Panc1 (cell line): ENCODE measurements around the gene TNK1. TPM values are rescaled to one million over a fixed set of nuclear protein-coding genes. Genes with fewer than 3 reads are reported as not detected.

Experiments
- ATAC-seq: fragments of 200-7000 bp; cut with Tn5 transposase; 2 replicates; pipeline ENCODE4 v1.9.1; 2020; ENCODE audit warnings: mild to moderate bottlenecking, moderate library complexity
- BruUV-seq: library from RNA; stranded (reverse); fragments of 400-500 nt; replicated peaks from 2 replicates; lab custom pipeline; 2021; lab: Mats Ljungman, UMichigan
- CTCF ChIA-PET: fragments of 300-600 bp; sonication (Branson Sonifier 250); formaldehyde crosslinking; loops from one replicate; lab custom pipeline; 2022; ENCODE audit warnings: antibody characterized with exemption; lab: Charles Lee
- POLR2A ChIA-PET: fragments of 300-600 bp; sonication (Branson Sonifier 250); formaldehyde crosslinking; loops from one replicate; lab custom pipeline; 2022; ENCODE audit warnings: antibody characterized with exemption; lab: Charles Lee
- DNase-seq: peaks from one replicate; pipeline ENCODE4 v3.0.0-alpha.2; 2010; ENCODE audit warnings: low read depth, low spot score
- H3K27ac ChIP-seq: 2 replicates; pipeline ENCODE4 v1.5.1; 2011; ENCODE audit warnings: mild to moderate bottlenecking, low read length, inconsistent platforms
- H3K27me3 ChIP-seq: fragments of 200-500 bp; sonication (Bioruptor generic); 2 replicates; pipeline ENCODE4 v1.6.0; 2014; ENCODE audit warnings: low read length, inconsistent platforms; ENCODE audit not compliant: control insufficient read depth, insufficient read depth
- H3K36me3 ChIP-seq: fragments of 200-500 bp; sonication (Bioruptor generic); 2 replicates; pipeline ENCODE4 v1.5.1; 2014; ENCODE audit warnings: inconsistent platforms, mild to moderate bottlenecking, low read length, moderate library complexity; ENCODE audit not compliant: control insufficient read depth, insufficient read depth
- H3K4me1 ChIP-seq: 2 replicates; pipeline ENCODE4 v1.5.1; 2011; ENCODE audit warnings: inconsistent platforms, mild to moderate bottlenecking, low read length, moderate library complexity; ENCODE audit not compliant: control insufficient read depth, insufficient read depth
- H3K4me3 ChIP-seq, 2 experiments: 2 replicates each; pipeline ENCODE4 v1.5.1; 2011 to 2012; ENCODE audit warnings: low read depth in 2 of 2, low read length in 2 of 2, mild to moderate bottlenecking in 2 of 2, inconsistent platforms in 1 of 2, moderate library complexity in 1 of 2
- H3K9me3 ChIP-seq: fragments of 200-500 bp; sonication (Bioruptor generic); 2 replicates; pipeline ENCODE4 v1.5.1; 2014; ENCODE audit warnings: low read depth, mild to moderate bottlenecking, inconsistent platforms, low read length, moderate library complexity; ENCODE audit not compliant: control insufficient read depth, insufficient read depth
- POLR2AphosphoS5 ChIP-seq: IDR thresholded peaks from 2 replicates; pipeline ENCODE4 v1.6.1; 2012; ENCODE audit warnings: mild to moderate bottlenecking, low read depth, low read length, moderate library complexity
- SIN3A ChIP-seq: IDR thresholded peaks from 2 replicates; pipeline ENCODE4 v1.6.1; 2012; ENCODE audit warnings: low read depth, mild to moderate bottlenecking, low read length, moderate library complexity, borderline replicate concordance; ENCODE audit not compliant: insufficient read depth
- TCF7L2 ChIP-seq: IDR thresholded peaks from 2 replicates; pipeline ENCODE4 v1.6.1; 2011; ENCODE audit warnings: mild to moderate bottlenecking, low read depth, low read length, inconsistent platforms
- in situ Hi-C: cut with HindIII; loops from 2 replicates; pipeline ENCODE4 v1.10.0; 2016; ENCODE audit warnings: low sequenced_read_pairs, low pct_unique_long_range_greater_than_20kb
- intact Hi-C: fragments of 100-400 bp; cut with micrococcal nuclease; formaldehyde crosslinking; loops from one replicate; pipeline ENCODE4 v1.10.0; 2022; ENCODE audit not compliant: unreplicated experiment
- total RNA-seq: library from RNA; stranded (reverse); gene quantifications from one replicate; pipeline ENCODE4 v1.2.1, GENCODE V29; 2021; ENCODE audit not compliant: unreplicated experiment
- TF ChIP-seq, protein P1 (sequence below), 2 experiments: IDR thresholded peaks; 2 replicates each; pipeline ENCODE4 v1.6.1; 2011 to 2012; ENCODE audit warnings: low read depth in 2 of 2, control low read depth in 1 of 2, low read length in 1 of 2, mild to moderate bottlenecking in 1 of 2, moderate library complexity in 1 of 2; ENCODE audit not compliant: insufficient read depth in 1 of 2
- TF ChIP-seq, protein P2 (sequence below): fragments of 450-650 bp; IDR thresholded peaks from 2 replicates; pipeline ENCODE4 v1.5.1; 2017; ENCODE audit warnings: mild to moderate bottlenecking

Gene TNK1
- total RNA-seq, 1 experiment from 2014 or later, result 6.2 TPM

DNA sequence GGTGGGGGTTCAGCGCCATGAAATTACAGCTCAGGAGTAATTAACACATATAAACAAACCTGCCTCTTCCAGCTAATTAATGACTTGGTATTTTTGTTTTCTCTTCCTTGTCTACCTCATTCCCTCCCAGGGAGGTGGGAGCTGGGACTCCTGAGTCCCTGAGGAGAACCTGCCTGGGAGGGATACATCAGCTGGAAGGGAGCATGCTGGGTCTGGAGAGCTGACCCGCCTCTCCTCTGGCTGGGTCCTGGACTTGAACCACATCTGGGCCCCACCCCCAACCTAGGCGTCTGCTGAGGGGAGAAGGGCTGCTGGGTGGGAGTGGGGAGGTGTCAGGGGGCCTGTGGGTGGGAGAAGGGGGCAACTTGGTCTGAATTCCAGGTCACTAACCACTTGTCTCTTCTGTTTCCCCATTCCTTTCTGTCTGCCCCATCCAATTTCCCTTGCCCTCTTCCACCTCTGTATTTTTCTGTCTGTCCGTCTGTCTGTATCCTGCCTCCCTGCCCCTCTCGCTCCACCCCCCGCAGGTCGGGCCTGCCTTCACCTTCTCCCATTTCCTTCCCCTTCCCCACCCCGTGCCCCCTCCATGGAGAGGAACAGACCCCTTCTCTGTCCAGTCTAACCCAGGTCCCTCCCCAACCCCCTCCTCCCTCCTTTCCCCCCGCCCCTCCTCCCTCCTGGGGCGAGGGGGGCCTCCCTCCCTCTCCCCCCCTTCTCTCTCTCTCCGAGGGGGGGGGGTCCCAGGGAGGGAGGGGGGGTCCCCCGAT is 26.8 kb downstream of the TNK1 start, which contains the start of gene NLGN2:
TSS of gene NLGN2 (plus strand) at position 361 of the 767 bp plus-strand sequence. CDS start 411 bp downstream, outside the sequence.
- Histone ChIP-seq H3K36me3 (no peaks in the 10 kb centered on the region), H3K27ac (no peak within 1 kb of the TSS), H3K4me3 (no peak within 1 kb of the TSS), H3K4me1 (peaks cover 3% of the 10 kb centered on the region), H3K9me3 (no peaks in the 10 kb centered on the region), H3K27me3 (no peaks in the 10 kb centered on the region)
- intact Hi-C loops (no loop called here), in situ Hi-C loops (no loop called here)
- DNase-seq (no peak), ATAC-seq (no peak)
- TF ChIP-seq POLR2AphosphoS5 (no peak), TCF7L2 (no peak), SIN3A (no peak)
- TF ChIP-seq, protein P1, sequence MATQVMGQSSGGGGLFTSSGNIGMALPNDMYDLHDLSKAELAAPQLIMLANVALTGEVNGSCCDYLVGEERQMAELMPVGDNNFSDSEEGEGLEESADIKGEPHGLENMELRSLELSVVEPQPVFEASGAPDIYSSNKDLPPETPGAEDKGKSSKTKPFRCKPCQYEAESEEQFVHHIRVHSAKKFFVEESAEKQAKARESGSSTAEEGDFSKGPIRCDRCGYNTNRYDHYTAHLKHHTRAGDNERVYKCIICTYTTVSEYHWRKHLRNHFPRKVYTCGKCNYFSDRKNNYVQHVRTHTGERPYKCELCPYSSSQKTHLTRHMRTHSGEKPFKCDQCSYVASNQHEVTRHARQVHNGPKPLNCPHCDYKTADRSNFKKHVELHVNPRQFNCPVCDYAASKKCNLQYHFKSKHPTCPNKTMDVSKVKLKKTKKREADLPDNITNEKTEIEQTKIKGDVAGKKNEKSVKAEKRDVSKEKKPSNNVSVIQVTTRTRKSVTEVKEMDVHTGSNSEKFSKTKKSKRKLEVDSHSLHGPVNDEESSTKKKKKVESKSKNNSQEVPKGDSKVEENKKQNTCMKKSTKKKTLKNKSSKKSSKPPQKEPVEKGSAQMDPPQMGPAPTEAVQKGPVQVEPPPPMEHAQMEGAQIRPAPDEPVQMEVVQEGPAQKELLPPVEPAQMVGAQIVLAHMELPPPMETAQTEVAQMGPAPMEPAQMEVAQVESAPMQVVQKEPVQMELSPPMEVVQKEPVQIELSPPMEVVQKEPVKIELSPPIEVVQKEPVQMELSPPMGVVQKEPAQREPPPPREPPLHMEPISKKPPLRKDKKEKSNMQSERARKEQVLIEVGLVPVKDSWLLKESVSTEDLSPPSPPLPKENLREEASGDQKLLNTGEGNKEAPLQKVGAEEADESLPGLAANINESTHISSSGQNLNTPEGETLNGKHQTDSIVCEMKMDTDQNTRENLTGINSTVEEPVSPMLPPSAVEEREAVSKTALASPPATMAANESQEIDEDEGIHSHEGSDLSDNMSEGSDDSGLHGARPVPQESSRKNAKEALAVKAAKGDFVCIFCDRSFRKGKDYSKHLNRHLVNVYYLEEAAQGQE (IDR thresholded peaks at IDR 0.05; ENCODE audit: insufficient read depth in 1 of 2, low read depth in 2 of 2, low read length in 1 of 2), result no peak
- TF ChIP-seq, protein P2, sequence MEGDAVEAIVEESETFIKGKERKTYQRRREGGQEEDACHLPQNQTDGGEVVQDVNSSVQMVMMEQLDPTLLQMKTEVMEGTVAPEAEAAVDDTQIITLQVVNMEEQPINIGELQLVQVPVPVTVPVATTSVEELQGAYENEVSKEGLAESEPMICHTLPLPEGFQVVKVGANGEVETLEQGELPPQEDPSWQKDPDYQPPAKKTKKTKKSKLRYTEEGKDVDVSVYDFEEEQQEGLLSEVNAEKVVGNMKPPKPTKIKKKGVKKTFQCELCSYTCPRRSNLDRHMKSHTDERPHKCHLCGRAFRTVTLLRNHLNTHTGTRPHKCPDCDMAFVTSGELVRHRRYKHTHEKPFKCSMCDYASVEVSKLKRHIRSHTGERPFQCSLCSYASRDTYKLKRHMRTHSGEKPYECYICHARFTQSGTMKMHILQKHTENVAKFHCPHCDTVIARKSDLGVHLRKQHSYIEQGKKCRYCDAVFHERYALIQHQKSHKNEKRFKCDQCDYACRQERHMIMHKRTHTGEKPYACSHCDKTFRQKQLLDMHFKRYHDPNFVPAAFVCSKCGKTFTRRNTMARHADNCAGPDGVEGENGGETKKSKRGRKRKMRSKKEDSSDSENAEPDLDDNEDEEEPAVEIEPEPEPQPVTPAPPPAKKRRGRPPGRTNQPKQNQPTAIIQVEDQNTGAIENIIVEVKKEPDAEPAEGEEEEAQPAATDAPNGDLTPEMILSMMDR, result no peak
- POLR2A ChIA-PET, result no interaction called here
- CTCF ChIA-PET, result no interaction called here
- BruUV-seq, result no TSS peak

DNA sequence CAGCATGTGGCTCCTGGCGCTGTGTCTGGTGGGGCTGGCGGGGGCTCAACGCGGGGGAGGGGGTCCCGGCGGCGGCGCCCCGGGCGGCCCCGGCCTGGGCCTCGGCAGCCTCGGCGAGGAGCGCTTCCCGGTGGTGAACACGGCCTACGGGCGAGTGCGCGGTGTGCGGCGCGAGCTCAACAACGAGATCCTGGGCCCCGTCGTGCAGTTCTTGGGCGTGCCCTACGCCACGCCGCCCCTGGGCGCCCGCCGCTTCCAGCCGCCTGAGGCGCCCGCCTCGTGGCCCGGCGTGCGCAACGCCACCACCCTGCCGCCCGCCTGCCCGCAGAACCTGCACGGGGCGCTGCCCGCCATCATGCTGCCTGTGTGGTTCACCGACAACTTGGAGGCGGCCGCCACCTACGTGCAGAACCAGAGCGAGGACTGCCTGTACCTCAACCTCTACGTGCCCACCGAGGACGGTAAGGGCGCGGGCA is 27.4 kb downstream of the TNK1 start:
- TF ChIP-seq POLR2AphosphoS5, result no peak
- TF ChIP-seq, protein P1 (IDR thresholded peaks at IDR 0.05; ENCODE audit: insufficient read depth in 1 of 2, low read depth in 2 of 2, low read length in 1 of 2), result no peak
- no peak for TF ChIP-seq TCF7L2
- no peak for TF ChIP-seq SIN3A
- TF ChIP-seq, protein P2, result no peak
- H3K27me3 ChIP-seq, result no peaks in the 10 kb centered on the region
- no peak overlapping the region for H3K27ac ChIP-seq
- ChIA-PET CTCF (no interaction called here), POLR2A (no interaction called here)
- in situ Hi-C loops, result no loop called here
- H3K4me1 ChIP-seq, result no peaks in the 10 kb centered on the region; the same call in 1 of the 2 replicates
- H3K4me3 ChIP-seq, result no peak overlapping the region
- DNase-seq, result no peak
- no peaks in the 10 kb centered on the region for H3K36me3 ChIP-seq
- no TSS peak for BruUV-seq
- intact Hi-C loops, result no loop called here
- no peaks in the 10 kb centered on the region for H3K9me3 ChIP-seq
- no peak for ATAC-seq
